ENCODE measurements around the gene PCDH8. TPM values are rescaled to one million over a fixed set of nuclear protein-coding genes. Genes with fewer than 3 reads are reported as not detected.

The PCDH8 gene
- total and polyA plus RNA-seq, 10 of the 15 experiments (the other 5 are each of a cell fraction or from before 2014, with no cell fraction given): 0.03 to 0.86 (median 0.45) TPM; not detected in 1

DNA sequence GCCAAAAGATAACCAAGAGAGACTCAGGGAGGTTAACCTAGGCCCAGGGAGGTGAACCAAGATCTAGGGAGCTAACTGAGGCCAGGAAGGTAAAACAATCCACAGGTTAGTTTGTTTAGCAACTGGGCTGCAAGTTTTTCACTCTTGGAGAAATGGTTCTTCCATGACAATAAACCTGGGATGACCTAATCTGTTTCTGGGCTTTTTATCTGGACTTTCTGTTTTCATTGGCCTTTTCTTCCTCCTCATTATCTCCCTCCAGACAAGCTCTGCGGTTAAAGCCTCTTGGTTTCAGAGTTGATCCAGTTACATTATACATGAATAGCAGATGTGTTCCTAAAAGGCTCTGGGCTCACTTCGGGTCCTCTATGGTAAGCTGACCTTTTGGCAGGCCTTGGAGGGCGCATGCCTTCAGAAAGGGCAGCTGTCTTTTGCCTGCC, 44.2 kb downstream of the PCDH8 start:
- intact Hi-C loops (cut with micrococcal nuclease; ENCODE audit: unreplicated experiment) (no loop called here), in situ Hi-C loops (cut with MboI) (loop anchor here (10.0 kb wide), 1 partner anchor 209 kb away; no protein-coding TSS in a partner anchor)
- H4K20me1 ChIP-seq (ENCODE audit: control insufficient read depth, insufficient read depth): no peaks in the 10 kb centered on the region
- peaks cover 0 to under 1% of the 10 kb centered on the region in 2 experiments; a peak in 1 of 4 replicates for H3K27me3 ChIP-seq (replicated peaks in 1 of 2; ENCODE audit: control insufficient read depth in 2 of 2, insufficient read depth in 2 of 2, low read length in 1 of 2)
- H3K4me1 ChIP-seq (ENCODE audit: control insufficient read depth, insufficient read depth, low read length): no peaks in the 10 kb centered on the region
- ChIA-PET SMC1A (ENCODE audit: uncharacterized antibody, unreplicated experiment) (interaction anchor here (0.7 to 9.0 kb wide), 10 partner anchors 11 to 132 kb away, joined by 3 to 134 read pairs (median 4); no protein-coding TSS in a partner anchor), POLR2A (interaction anchor here (1.4 kb wide), 1 partner anchor 9 kb away, joined by 3 read pairs; no protein-coding TSS in a partner anchor), RAD21 (ENCODE audit: unreplicated experiment) (interaction anchor here (1.6 to 2.6 kb wide), 3 partner anchors 22 to 140 kb away, joined by 3 to 10 read pairs (median 4); no protein-coding TSS in a partner anchor), CTCF (interaction anchor here (0.5 to 2.9 kb wide), 6 partner anchors 21 to 164 kb away, joined by 3 to 17 read pairs (median 4); no protein-coding TSS in a partner anchor)
- no peak overlapping the region for H3K4me2 ChIP-seq (ENCODE audit: control insufficient read depth, insufficient read depth)
- no peak overlapping the region for H2AFZ ChIP-seq (ENCODE audit: control insufficient read depth, low read depth, low read length)
- H3K36me3 ChIP-seq (ENCODE audit: control insufficient read depth in 2 of 2, insufficient read depth in 2 of 2, low read length in 1 of 2): no peaks in the 10 kb centered on the region
- no peaks in the 10 kb centered on the region for H3K9me3 ChIP-seq (replicated peaks; ENCODE audit: control insufficient read depth, insufficient read depth, low read length)
- no TSS peak for BruUV-seq (replicated peaks)
- WGBS (ENCODE audit: insufficient coverage, insufficient replicate concordance, low lambda C conversion rate, missing lambda C conversion rate): 17% methylated on average over 3 of the region's 3 CpGs
- no peak overlapping the region for H3K27ac ChIP-seq (ENCODE audit: control insufficient read depth, insufficient read depth)
- H3K79me2 ChIP-seq (ENCODE audit: control insufficient read depth, insufficient read depth, low read length): no peaks in the 10 kb centered on the region
- ATAC-seq (no peak), FAIRE-seq (no peak), DNase-seq (ENCODE audit: low read depth, low spot score) (no peak)
- TF ChIP-seq SP1 (IDR thresholded peaks at IDR 0.05; ENCODE audit: low read depth, low read length): no peak
- TF ChIP-seq CHD2 (IDR thresholded peaks at IDR 0.05; ENCODE audit: borderline replicate concordance, low read depth, low read length): no peak
- no peak overlapping the region for H3K4me3 ChIP-seq
- H3K9ac ChIP-seq (ENCODE audit: control insufficient read depth, insufficient read depth, low read length): no peak overlapping the region

DNA sequence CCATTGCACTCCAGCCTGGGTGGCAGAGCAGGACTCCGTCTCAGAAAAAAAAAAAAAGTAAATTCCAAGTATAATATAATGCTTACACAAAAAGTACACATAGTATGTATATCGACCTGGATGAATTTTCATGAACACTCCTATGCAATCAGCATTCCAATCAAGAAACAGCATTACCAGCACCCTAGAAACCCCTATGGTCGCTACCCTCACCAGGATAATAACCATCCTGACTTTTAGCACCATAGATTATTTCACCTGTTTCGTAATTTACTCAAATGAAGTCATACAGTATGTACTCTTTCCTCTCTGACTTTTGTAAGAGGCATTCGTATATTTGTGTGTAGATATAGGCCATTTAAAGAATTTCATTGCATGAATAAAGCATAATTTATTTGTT, 47.6 kb downstream of the PCDH8 start:
- CTCF ChIA-PET: interaction anchor here (0.8 to 3.9 kb wide), 3 partner anchors 8 to 66 kb away, joined by 4 to 28 read pairs (median 5); no protein-coding TSS in a partner anchor
- intact Hi-C loops (cut with micrococcal nuclease; ENCODE audit: unreplicated experiment): no loop called here

More for the DNA sequence above, 47.6 kb downstream of the PCDH8 start:
- BruUV-seq (replicated peaks): no TSS peak
- TF ChIP-seq, protein P1, sequence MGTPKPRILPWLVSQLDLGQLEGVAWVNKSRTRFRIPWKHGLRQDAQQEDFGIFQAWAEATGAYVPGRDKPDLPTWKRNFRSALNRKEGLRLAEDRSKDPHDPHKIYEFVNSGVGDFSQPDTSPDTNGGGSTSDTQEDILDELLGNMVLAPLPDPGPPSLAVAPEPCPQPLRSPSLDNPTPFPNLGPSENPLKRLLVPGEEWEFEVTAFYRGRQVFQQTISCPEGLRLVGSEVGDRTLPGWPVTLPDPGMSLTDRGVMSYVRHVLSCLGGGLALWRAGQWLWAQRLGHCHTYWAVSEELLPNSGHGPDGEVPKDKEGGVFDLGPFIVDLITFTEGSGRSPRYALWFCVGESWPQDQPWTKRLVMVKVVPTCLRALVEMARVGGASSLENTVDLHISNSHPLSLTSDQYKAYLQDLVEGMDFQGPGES (IDR thresholded peaks at IDR 0.05): no peak
- TF ChIP-seq, protein P2, sequence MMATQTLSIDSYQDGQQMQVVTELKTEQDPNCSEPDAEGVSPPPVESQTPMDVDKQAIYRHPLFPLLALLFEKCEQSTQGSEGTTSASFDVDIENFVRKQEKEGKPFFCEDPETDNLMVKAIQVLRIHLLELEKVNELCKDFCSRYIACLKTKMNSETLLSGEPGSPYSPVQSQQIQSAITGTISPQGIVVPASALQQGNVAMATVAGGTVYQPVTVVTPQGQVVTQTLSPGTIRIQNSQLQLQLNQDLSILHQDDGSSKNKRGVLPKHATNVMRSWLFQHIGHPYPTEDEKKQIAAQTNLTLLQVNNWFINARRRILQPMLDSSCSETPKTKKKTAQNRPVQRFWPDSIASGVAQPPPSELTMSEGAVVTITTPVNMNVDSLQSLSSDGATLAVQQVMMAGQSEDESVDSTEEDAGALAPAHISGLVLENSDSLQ (IDR thresholded peaks at IDR 0.05): no peak
- TF ChIP-seq STAT1 (conservative IDR thresholded peaks at IDR 0.05) (no peak), NR2F1 (conservative IDR thresholded peaks at IDR 0.05) (no peak), CHD2 (IDR thresholded peaks at IDR 0.05; ENCODE audit: borderline replicate concordance, low read depth, low read length) (no peak), KLF5 (IDR thresholded peaks at IDR 0.05; ENCODE audit: partially characterized antibody) (no peak), HCFC1 (IDR thresholded peaks at IDR 0.05; ENCODE audit: low read length) (no peak), ASH2L (IDR thresholded peaks at IDR 0.05; ENCODE audit: borderline replicate concordance, low read depth) (no peak), MTA2 (IDR thresholded peaks at IDR 0.05; ENCODE audit: low read depth) (no peak), BACH1 (IDR thresholded peaks at IDR 0.05; ENCODE audit: borderline replicate concordance) (no peak), TBL1XR1 (IDR thresholded peaks at IDR 0.05; ENCODE audit: low read depth, low read length) (no peak), JUND (IDR thresholded peaks at IDR 0.05; ENCODE audit: low read depth, low read length) (no peak), SPI1 (IDR thresholded peaks at IDR 0.05; ENCODE audit: borderline replicate concordance, insufficient read depth, low read depth, low read length) (no peak), RAD21 (IDR thresholded peaks at IDR 0.05; ENCODE audit: insufficient read depth, low read depth, low read length) (no peak)
- in situ Hi-C loops (cut with MboI): loop anchor here (10.0 kb wide), 1 partner anchor 206 kb away; no protein-coding TSS in a partner anchor
- no peaks in the 10 kb centered on the region for H3K4me1 ChIP-seq (ENCODE audit: control insufficient read depth, insufficient read depth, low read length)
- no peak overlapping the region for H3K9ac ChIP-seq (ENCODE audit: control insufficient read depth, insufficient read depth, low read length)
- peaks cover 0 to 2% of the 10 kb centered on the region in 2 experiments; a peak in 1 of 4 replicates for H3K27me3 ChIP-seq (replicated peaks in 1 of 2; ENCODE audit: control insufficient read depth in 2 of 2, insufficient read depth in 2 of 2, low read length in 1 of 2)
- no peaks in the 10 kb centered on the region for H4K20me1 ChIP-seq (ENCODE audit: control insufficient read depth, insufficient read depth)
- no peak for FAIRE-seq
- H3K36me3 ChIP-seq (ENCODE audit: control insufficient read depth in 2 of 2, insufficient read depth in 2 of 2, low read length in 1 of 2): no peaks in the 10 kb centered on the region
- no peak overlapping the region for H3K27ac ChIP-seq (ENCODE audit: control insufficient read depth, insufficient read depth)
- H3K9me3 ChIP-seq (replicated peaks; ENCODE audit: control insufficient read depth, insufficient read depth, low read length): no peaks in the 10 kb centered on the region
- no peak overlapping the region for H3K4me3 ChIP-seq
- POLR2A ChIA-PET: interaction anchor here (0.7 kb wide), 2 partner anchors 69 to 210 kb away, joined by 3 to 4 read pairs; no protein-coding TSS in a partner anchor
- 20% methylated on average over 5 of the region's 5 CpGs for whole genome bisulfite sequencing (ENCODE audit: insufficient coverage, insufficient replicate concordance, low lambda C conversion rate, missing lambda C conversion rate)
- SMC1A ChIA-PET (ENCODE audit: uncharacterized antibody, unreplicated experiment): interaction anchor here (1.2 to 1.8 kb wide), 2 partner anchors 8 to 112 kb away, joined by 3 to 8 read pairs; no protein-coding TSS in a partner anchor
- ATAC-seq: no peak
- H3K4me2 ChIP-seq (ENCODE audit: control insufficient read depth, insufficient read depth): no peak overlapping the region
- no peak overlapping the region for H2AFZ ChIP-seq (ENCODE audit: control insufficient read depth, low read depth, low read length)
- H3K79me2 ChIP-seq (ENCODE audit: control insufficient read depth, insufficient read depth, low read length): no peaks in the 10 kb centered on the region
- DNase-seq (ENCODE audit: low read depth, low spot score): no peak
- RAD21 ChIA-PET (ENCODE audit: unreplicated experiment): interaction anchor here (1.2 kb wide), 1 partner anchor 76 kb away, joined by 5 read pairs; no protein-coding TSS in a partner anchor

All from GM12878 (cell line).